NCI-H146 treated with DMSO at 0.1 percent for 48 hours (cell line): ENCODE results near the gene UFM1.
"Not testable (repeated sequence)": the region's sequence is repeated elsewhere in the genome, so short reads cannot be mapped to it uniquely, and the experiment has no call there.

Experiments used
- DNase-seq: peaks from one replicate; lab custom pipeline; 2025; ENCODE audit not compliant: unreplicated experiment; lab: John Stamatoyannopoulos, UW

Gene UFM1

DNA sequence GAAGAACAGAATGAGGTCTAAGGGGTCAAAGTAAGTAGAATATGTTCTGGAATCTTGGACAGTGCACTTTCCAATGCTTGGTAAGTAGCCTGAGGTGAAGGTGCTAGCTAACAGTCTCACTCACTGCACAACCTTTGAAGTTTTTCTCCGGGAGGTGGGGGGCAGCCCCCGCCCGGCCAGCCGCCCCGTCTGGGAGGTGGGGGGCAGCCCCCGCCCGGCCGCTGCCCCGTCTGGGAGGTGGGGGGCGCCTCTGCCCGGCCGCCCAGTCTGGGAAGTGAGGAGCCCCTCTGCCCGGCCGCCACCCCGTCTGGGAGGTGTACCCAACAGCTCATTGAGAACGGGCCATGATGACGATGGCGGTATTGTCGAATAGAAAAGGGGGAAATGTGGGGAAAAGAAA lies 14.1 kb downstream of the UFM1 start:
- not testable (repeated sequence) for DNase-seq

DNA sequence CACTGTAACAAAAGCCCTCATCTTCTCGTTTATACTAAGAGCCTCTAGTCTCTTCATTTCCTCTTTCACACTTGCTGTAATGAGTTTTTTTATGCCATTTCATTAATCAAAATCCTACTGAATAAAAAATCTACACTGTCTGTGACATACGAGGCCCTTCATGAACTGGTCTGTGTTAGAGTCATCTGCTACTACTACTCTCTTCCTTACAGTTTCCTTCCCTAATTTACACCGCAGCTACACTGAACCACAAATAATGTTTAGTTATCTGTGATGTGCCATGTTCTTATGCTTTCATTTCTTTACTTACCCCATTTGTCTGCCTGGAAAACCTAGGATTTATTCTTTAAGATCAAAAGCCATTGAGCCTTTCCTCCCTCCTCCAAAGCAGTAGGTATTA lies 16.0 kb downstream of the UFM1 start:
- DNase-seq = no peak

DNA sequence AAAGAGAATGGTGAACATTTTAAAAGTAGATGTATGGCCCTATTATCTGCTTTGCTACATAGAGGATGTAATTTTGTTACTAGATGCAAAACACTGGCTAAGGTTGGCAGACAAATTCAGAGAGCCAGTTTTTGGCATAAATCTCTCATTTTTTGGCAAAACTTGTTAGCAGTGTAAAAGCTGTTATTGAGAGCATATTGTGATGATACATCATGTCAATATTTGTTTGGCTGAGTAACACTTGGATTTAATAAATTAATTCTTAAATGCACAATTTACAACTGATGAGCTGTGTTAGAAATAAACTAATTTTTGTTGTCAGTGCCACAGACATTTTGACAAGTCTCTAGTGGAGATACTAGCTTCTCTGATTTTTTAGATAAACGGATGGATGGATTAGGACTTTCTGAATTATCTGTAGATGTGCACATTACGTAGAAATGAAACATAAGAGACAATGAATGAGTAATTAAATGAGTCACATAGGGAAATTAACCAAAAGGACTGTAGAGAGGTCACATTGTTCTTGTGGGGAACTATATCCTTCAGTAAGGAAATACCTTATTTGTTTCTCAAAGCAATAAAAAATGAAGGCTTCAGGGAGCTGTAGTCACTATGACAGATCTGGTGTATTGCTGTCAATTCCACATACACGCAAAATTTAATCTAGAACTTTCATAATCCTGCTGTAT lies 17.4 kb downstream of the UFM1 start:
- DNase-seq = no peak

DNA sequence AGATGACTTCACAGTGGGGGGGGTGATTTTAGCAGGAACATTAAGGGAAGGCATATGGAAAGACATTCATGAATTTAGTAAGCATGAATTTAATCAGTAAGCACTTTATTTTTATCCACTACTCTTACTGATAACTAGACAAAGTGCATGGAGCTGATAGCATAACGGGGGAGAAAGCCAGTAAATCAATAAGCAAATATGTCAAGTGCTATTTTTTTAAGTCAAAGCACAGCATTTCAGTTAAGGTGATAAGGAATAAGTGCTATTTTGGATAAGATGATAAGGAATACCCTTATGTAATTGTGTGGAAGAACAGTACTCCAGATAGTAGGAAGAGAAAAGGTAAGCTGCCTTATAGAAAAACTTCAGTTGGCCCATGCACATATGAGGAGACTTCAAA lies 19.4 kb downstream of the UFM1 start:
- DNase-seq = no peak

DNA sequence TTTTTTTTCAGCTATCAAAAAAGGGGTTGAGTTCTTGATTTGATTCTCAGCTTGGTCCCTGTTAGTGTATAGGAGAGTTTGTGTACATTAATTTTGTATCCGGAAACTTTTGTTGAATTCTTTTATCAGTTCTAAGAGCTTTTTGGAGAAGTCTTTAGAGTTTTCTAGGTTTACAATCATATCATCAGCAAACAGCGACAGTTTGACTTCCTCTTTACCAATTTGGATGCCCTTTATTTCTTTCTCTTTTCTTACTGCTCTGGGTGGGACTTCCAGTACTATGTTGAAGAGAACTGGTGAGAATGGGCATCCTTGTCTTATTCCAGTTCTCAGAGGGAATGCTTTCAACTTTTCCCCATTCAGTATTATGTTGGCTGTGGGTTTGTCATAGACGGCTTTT lies 20.4 kb downstream of the UFM1 start:
- not testable (repeated sequence) for DNase-seq

DNA sequence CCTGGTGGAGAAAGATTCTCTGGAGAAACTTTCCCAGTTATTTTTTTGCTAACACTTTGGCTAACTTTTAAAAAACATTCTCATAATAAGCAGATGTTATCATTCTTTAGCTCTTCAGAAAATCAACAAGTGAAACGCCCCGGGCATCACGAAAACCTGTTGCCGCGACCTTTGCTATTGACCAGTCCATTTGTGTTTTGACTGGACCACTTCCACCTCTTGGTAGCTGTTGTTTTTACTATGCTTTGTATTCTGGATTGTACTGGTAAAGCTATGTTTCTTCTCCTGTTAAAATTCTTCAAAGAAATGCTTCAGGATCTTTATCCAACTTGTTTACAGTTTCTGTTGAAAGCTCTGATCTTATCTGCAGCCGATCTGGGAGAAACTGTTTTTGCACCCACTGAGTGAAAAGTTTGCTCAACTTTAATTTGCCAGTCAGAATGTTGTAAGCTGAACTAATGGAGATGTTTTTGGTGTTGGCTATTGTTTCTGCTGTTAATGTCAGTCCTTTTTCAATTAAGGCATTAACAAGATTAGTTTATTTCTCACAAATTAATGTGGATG lies 23.3 kb downstream of the UFM1 start:
- no peak for DNase-seq

DNA sequence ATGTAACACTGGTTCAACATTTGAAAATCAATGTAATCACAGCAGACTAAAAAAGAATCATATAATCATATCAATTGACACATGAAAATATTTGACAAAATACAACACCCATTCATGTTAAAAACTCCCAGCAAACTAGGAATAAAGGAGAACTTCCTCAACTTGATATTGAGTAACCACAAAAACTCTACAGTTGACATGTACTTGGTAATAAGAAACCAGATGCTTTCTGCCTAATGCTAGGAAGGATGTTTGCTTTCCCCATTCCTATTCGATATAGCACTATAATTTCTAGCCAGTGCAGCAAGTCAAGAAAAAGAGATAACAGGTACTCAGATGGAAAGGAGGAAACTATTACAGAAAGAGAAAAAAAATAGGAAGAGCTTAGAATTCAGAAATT lies 26.9 kb downstream of the UFM1 start:
- no peak for DNase-seq

DNA sequence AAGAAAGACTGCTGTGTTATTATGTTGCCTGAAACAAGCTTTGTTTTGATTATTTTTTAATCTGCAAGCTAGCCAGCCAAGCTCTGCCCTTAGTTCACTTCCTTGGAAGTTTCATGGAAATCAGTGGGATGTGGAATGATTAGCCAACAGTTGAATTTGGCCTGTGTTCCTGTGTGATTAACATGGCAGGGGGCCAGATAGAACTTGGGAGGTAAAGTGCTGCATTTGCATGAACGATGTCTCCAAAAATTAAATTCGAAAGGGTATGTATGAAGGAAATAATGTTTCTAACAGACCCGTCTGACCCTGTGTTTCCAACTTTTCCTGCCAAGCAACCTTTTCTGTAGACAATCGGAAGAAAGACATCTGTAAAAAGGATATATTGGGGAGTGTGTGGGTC lies 32.2 kb downstream of the UFM1 start:
- DNase-seq = no peak

DNA sequence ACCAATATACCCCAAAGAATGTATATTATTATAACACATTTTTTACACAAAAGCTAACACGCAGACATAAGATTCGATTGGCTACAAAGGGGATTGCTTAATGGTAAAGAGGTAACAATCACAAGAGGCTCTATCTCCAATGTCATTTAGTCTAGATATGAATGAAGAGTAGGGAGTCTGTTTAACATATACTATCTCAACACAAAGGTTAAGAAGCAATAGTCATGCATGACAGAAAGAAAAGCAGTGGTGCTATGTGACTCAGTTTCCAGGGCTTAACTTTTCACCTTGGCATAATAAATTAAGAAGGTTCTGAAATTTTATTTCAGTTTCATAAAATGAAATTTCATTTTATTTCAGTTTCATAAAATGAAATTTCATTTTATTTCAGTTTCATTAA lies 33.3 kb downstream of the UFM1 start:
- no peak for DNase-seq

DNA sequence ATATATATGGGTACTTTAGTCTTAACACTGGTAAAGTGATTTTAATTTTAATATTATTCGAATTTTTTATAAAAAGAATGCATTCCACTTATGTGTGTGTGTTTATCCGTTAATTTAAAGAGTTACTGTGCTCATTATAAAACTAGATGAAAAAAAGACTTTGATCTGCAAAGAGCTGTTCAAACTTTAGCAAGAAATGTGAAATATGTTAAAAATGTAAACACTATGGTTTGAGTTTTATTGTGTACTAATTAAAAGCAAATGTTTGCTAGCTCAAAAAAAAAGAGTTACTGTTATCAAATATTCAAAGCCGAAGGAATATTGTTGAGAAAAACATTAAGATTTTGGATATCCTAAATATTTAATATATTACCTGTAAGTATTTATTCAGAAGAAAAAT lies 34.5 kb downstream of the UFM1 start:
- no peak for DNase-seq

DNA sequence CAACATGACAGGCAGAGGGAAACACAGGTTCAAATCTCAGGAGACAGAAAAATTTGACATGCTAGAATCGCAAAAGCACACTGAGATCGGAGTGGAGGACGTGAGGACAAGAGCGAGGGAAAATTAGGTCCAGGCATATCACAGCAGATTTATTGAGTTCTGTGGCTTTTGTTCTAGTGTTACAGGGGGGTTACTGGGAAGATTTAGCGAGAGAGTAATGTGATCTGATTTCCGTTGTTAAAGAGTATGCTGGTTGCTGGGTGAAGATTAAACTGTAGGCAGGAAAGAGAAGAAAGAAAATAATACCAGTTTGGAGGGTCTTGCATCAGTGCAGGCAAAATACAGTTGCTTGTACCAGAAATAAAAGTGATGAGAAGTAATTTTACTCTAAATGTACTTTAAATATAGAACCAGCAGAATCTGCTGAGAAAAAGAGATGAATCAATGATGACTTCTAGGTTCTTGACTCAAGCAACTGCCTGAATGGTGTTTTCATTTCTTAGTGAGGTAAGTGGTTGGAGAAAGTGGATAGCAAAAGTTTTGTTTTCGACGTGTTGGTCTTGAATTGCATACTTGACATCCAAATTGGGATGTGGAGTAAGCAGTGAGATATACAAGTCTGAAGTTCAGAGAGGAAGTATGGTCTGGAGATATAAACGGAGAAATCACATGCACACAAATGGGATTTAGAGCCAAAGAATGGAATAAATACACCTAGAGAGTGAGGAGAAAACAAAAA lies 35.7 kb downstream of the UFM1 start:
- DNase-seq = no peak

DNA sequence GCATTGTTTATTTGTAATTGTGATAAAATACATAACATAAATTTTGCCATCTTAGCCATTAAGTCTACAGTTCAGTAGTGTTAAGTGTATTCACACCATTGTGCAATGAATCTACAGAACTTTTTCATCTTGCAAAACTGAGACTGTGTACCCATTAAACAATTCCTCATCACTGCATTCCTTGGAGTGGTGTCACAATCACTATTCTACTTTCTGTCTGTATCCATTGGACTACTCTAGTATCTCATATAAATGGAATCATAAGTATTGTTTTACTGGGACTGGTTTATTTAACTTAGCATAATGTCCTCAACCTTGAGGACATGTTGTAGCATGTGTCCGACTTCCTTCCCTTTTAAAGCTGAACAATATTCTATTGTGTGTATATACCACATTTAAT lies 36.8 kb downstream of the UFM1 start:
- DNase-seq = no peak

DNA sequence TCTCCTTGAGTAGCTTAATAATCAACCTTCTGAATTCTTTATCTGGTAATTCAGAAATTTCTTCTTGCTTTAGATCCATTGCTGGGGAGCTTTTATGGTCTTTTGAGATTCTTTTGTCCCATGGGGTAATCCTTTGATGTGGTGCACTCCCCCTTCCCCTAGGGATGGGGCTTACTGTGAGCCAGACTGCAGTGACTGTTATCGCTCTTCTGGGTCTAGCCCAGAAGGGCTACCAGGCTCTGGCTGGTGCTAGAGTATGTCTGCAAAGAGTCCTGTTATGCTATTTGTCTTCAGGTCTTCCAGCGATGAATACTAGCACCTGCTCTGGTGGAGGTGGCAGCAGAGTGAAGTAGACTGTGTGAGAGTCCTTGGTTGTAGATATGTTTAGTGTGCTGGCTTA lies 41.7 kb downstream of the UFM1 start:
- DNase-seq = no peak

DNA sequence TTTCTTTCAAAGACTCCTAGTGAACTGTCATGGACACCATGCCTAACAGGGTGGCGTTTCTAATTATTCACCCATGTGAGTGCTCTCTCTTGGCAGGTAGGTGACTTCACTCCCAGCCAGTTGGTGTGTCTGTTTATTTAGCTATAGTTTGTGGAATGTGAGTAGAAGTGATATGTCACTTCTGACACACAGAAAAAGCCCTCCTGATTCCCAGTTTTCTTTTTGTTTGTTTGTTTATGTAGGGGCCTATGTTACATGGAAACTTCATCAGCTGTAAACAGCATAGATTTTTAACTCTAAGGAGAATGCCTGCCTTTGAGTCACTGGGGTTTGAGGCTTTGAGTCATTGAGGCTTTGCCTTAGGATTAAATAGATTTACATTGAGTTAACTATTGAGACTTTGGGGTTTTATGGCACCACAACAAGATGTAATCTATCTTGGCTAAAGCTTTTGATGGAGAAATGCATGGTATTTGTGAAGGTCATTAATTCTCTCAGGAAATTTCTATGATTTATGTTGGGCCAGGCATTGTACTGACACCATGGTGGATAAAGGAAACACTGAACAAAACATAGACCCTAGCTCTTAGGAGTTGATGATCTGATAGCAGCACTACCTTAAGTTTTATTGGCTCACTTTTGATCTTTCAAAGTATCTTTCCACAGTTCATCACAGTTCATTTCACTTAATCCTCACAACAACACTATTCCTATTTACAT lies 45.3 kb downstream of the UFM1 start:
- peak; percentile 36 for DNase-seq

DNA sequence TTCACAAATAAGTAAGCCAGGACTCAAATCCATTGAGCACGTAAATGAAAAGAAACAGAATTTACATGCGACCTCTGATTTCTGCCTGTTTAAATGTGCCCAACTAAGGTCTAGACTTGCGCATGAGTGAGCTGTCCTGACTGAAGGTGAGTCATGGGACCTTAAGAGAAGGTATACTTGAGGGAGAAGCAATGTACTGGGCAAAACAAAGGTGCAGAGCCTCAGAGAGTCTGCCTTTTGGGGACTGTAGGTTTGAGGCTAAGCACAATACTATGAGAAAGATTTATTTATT lies 45.8 kb downstream of the UFM1 start:
- DNase-seq = no peak

DNA sequence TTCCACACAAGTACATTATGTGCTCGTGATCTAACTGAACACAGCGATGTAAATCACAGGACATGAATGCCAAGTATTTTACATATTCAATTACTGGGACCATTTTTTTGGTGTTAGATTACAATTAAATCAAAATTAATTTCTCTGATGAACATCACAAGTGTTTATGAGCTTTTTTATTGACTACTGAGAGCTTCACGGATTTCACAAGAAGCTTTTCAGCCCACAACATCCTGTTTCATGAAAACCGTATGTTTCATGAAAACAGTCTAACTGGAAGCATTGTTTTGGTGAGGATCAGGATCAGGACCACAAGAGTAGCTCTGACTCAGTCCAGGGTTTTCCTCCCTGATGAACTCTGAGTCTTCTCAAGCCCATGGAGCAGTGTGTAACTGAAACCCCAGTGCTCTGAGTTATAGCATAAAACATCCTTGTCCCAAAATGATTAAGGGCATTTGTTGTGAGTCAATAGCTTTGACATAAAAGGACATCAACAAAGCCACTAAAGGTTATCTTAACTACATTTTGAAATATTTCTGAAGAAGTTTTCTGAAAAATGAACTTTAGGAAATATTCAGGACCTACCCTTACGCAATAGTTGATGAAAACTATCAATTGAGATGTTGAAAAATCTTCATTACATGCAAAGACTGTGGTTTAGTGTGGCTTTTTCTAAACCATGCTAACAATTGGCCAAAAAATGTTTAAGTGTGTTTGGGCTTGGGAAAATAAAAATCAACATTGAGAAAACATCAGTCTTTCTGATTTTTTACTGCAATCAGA lies 49.3 kb downstream of the UFM1 start:
- no peak for DNase-seq

DNA sequence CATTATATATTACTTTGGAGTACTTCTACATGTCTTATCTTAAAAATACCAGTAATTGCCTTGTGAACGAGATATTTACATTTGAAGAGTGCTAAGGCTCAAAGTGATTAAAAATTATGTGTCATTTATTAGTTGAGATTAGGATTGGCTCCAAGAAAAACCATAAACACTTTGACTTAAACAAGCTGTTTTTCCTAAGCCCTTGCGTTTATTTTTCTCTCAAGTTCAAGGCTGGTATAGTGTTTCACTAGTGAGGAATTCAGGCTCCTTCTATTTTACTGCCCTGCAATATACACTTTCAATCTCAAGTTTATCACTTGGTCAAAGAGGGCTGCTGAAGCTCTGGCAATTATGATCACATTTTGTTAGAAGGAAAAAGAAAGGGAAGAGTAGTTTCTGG lies 49.9 kb downstream of the UFM1 start:
- no peak for DNase-seq

DNA sequence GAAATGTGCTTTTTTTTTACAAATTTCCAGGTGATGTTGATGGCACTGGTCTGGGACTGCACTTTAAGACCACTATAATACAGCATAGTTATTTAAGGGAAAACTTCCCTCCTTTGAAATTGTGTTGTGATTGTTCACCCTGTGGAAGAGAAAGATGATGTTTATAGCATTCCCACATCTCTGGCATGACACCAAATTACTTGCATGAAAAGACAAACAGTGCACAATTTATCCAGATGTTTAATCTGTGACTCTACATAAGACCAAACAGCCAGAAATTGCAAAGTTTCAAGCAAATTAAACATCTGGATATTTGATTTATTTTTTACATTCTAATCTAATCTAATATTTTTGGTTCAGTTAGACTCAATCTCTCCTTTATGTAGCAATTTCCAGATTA lies 51.6 kb downstream of the UFM1 start:
- no peak for DNase-seq

DNA sequence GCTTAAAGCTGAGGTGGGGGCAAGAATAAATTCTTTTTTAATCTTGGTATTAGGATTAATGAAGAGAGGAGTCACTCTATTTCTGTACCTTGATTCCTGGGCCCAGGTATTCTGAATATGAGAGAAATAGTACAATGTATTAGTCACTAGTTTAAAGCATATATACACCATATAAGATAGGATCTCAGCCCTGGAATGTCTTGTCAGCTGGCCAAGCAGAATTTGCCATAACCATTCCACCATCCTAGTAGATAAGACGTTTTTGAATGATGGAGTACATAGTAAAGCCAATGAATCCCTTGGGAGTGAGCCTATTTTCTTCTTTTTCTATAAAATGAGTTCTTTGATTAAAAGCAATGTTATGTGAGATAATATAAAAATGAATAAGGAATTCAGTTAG lies 55.6 kb downstream of the UFM1 start:
- no peak for DNase-seq

DNA sequence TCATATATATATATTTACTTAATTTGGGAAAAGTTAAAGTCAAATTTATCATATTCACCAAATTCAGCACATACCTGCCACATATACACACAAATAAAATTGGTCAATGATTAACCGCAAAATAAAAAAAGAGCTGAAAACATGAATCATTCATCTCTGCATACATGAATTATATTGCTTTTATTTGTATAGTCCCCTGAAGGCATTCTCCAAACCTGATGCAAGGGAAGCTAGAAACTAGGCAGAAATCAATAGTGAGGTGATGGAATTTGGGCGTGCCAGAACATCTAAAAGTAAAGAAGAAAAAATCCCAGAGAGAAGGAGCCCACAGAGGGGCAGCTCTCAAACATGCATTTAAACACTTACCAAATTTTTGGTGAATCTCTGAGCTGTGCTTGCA lies 60.1 kb downstream of the UFM1 start:
- no peak for DNase-seq

DNA sequence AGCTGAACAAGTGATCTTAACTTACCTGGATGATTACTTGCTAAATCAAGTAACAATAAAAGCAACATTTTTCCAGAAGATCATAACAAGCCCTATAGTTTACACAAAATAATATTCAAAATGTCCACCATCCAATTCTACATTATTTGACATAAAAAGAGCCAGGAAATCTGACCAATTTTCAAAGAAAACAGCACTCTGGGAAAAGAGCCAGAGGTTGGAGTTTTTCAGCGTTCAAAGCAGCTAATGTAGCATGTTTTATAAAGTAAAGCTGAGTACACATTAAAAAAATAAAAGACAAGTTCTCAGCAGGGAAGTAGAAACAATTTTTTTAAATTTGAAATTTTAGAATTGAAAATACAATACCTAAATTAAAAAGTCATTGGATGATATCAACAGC lies 62.6 kb downstream of the UFM1 start:
- DNase-seq = no peak
